Spleen (tissue), 11 donors: ENCODE measurements around the gene NR2F6. TPM values are rescaled to one million over a fixed set of nuclear protein-coding genes. Genes with fewer than 3 reads are reported as not detected.

Source experiments
- DNase-seq: peaks from one replicate; pipeline ENCODE4 v3.0.0-alpha.2; 2020
- H3K27ac ChIP-seq, 8 donors: fragments of 200-600 bp; sonication (generic) in 7 of 8; 1 replicate in 4 of 8; 2 replicates in 4 of 8; pipeline versions ENCODE4 v1.5.0 to v1.8.0; 2016 to 2021; ENCODE audit warnings: inconsistent platforms in 4 of 8, mild to moderate bottlenecking in 4 of 8, moderate library complexity in 1 of 8
- H3K27me3 ChIP-seq, 7 donors: fragments of 200-600 bp; sonication (generic) in 6 of 7; replicated peaks in 1 of 7; 1 replicate in 4 of 7; 2 replicates in 3 of 7; pipeline versions ENCODE4 v1.5.0 to v1.8.0; 2016 to 2021; ENCODE audit warnings: inconsistent platforms in 3 of 7, mild to moderate bottlenecking in 1 of 7
- H3K36me3 ChIP-seq, 6 donors: fragments of 200-600 bp; sonication (generic) in 5 of 6; 1 replicate in 4 of 6; 2 replicates in 2 of 6; pipeline versions ENCODE4 v1.5.0 to v1.8.0; 2016 to 2021; ENCODE audit warnings: inconsistent platforms in 2 of 6
- H3K4me1 ChIP-seq, 6 donors: fragments of 200-600 bp; sonication (generic) in 5 of 6; 1 replicate in 3 of 6; 2 replicates in 3 of 6; pipeline versions ENCODE4 v1.5.0 to v1.8.0; 2016 to 2021; ENCODE audit warnings: inconsistent platforms in 3 of 6
- H3K4me3 ChIP-seq, 8 donors: fragments of 200-600 bp; sonication (generic) in 7 of 8; 1 replicate in 4 of 8; 2 replicates in 4 of 8; pipeline versions ENCODE4 v1.5.0 to v1.8.0; 2016 to 2021; ENCODE audit warnings: inconsistent platforms in 4 of 8, mild to moderate bottlenecking in 4 of 8, moderate library complexity in 2 of 8
- H3K9me3 ChIP-seq, 8 donors: fragments of 200-600 bp; sonication (generic) in 7 of 8; 1 replicate in 4 of 8; 2 replicates in 4 of 8; pipeline versions ENCODE4 v1.5.0 to v1.8.0; 2016 to 2021; ENCODE audit warnings: inconsistent platforms in 4 of 8
- POLR2A ChIP-seq, 3 donors: fragments of 450-650 bp; IDR thresholded peaks; one replicate each; pipeline ENCODE4 v1.5.1; 2017; ENCODE audit warnings: antibody characterized with exemption in 3 of 3, mild to moderate bottlenecking in 1 of 3
- POLR2AphosphoS5 ChIP-seq, 3 donors: sonication (generic); formaldehyde crosslinking; IDR thresholded peaks; one replicate each; pipeline ENCODE4 v1.5.1; 2017; ENCODE audit warnings: antibody characterized with exemption in 3 of 3
- WGBS, 5 donors: extraction: QIAGEN DNeasy Blood & Tissue Kit in 3 of 5; methylation state at CpG; one replicate each; pipeline versions ENCODE4 v1.1.5 to v1.1.7; 2013 to 2018; 5-methylcytosine and 5-hydroxymethylcytosine counted together
- intact Hi-C: fragments of 100-400 bp; cut with DNase I; formaldehyde crosslinking; loops from one replicate; pipeline ENCODE4 v1.15.0; 2023; ENCODE audit warnings: low total_unique reads
- polyA plus RNA-seq, 3 donors: library from polyadenylated mRNA; stranded (reverse); fragments of 200-250 nt; gene quantifications; one replicate each; pipeline ENCODE4 v1.2.1, GENCODE V29; 2013
- total RNA-seq, 7 donors: library from RNA; depleted of rRNA in 3 of 7; stranded (reverse); fragments of >200 nt in 3 of 7; fragmentation: NEBNext Ultra II Directional in 4 of 7; extraction: Animal tissue kit (Norgen Biotek cat#: 25700) in 4 of 7; gene quantifications; one replicate each; pipeline versions ENCODE4 v1.1.0 to v1.2.1, GENCODE V29; 2016 to 2021
- TF ChIP-seq, protein P1 (sequence below), 11 experiments: fragments of 200-600 bp in 7 of 11; fragments of 450-650 bp in 4 of 11; sonication (generic) in 4 of 11; IDR thresholded peaks in 8 of 11; conservative IDR thresholded peaks in 3 of 11; 1 replicate in 7 of 11; 2 replicates in 4 of 11; pipeline versions ENCODE4 v1.4.0 to v1.8.0; 2016 to 2021; ENCODE audit warnings: antibody characterized with exemption in 11 of 11, inconsistent platforms in 4 of 11, mild to moderate bottlenecking in 1 of 11
- donor health status: healthy with polysubstance abuse.
- donor health status: DM: no; HTN: no; CAD: no; lungs with moderate emphysema.
- donor health status: DM: no; HTN: no; CAD: no.
- donor health status: Bipolar disorder and iron deficiency.
- donor health status: healthy.
- donor health status: DM: no; HTN: no; CAD: no.
- donor health status: DM: yes; HTN: yes; CAD: no.

The NR2F6 gene
- total and polyA plus RNA-seq, 10 donors = 6.6 to 15.0 (median 13.0) TPM

DNA sequence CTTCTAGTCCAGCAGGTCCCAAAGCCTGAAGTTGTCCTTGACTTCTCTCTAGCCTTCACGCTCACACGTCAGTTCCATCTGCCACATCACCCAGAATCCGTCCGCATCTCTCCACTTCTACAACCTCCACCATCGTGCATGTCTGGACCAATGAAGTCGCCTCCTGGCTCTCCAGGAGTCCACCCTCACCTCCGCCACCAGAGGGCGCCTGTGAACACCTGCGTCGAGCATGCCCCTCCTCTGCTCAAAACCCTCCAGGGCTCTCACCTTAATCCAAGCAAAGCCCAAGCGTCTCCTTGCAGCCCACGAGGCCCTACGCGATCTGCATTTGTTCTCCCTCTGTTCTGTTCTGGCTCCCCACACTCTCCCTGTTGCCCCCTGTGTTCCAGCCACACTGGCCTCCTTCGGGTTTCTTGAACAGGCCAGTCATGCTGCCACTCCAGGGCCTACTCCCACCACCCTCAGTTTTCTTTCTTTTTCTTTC lies 15.2 kb upstream of the NR2F6 start:
- H3K27me3 ChIP-seq = no peaks in the 10 kb centered on the region
- no peak overlapping the region for H3K4me3 ChIP-seq
- intact Hi-C loops = no loop called here
- H3K9me3 ChIP-seq = peaks cover 0 to 13% (median 4%) of the 10 kb centered on the region in 8 donors
- H3K27ac ChIP-seq = no peak overlapping the region
- peaks cover 0 to 10% (median 0%) of the 10 kb centered on the region in 6 donors for H3K36me3 ChIP-seq
- DNase-seq = peak; percentile 97
- H3K4me1 ChIP-seq = peaks cover 5 to 31% (median 18%) of the 10 kb centered on the region in 6 donors
- 22 to 36% (median 27%) methylated on average over 15 of the region's 15 CpGs for whole genome bisulfite sequencing, 5 donors
- no peak for TF ChIP-seq POLR2A (IDR thresholded peaks at IDR 0.05)
- TF ChIP-seq, protein P1, sequence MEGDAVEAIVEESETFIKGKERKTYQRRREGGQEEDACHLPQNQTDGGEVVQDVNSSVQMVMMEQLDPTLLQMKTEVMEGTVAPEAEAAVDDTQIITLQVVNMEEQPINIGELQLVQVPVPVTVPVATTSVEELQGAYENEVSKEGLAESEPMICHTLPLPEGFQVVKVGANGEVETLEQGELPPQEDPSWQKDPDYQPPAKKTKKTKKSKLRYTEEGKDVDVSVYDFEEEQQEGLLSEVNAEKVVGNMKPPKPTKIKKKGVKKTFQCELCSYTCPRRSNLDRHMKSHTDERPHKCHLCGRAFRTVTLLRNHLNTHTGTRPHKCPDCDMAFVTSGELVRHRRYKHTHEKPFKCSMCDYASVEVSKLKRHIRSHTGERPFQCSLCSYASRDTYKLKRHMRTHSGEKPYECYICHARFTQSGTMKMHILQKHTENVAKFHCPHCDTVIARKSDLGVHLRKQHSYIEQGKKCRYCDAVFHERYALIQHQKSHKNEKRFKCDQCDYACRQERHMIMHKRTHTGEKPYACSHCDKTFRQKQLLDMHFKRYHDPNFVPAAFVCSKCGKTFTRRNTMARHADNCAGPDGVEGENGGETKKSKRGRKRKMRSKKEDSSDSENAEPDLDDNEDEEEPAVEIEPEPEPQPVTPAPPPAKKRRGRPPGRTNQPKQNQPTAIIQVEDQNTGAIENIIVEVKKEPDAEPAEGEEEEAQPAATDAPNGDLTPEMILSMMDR (IDR thresholded peaks at IDR 0.05 in 8 of 11, conservative IDR thresholded peaks at IDR 0.05 in 3 of 11) = peak; percentile 91 to 98 (median 95)
- TF ChIP-seq POLR2AphosphoS5 (IDR thresholded peaks at IDR 0.05) = peak; percentile 23 to 65 (median 48)

DNA sequence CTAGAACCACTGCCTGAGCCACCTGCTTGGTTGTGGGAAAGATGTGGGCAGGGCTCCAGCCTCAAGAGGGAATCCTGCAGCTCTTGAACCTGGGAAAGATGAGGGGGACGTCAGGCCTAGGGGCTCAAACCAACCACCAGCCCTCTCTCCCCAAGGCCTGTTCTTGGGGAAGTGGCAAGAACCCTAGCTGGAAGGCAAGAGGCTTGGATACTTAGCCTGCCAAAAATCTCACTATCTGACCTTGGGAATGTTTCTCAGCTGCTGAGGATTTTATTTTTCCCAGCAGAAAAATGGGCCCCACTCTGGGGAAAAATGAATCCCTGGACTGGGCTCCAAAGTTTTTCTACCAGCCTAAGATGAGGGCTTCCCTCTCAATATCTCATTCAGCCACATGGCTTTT lies 14.2 kb upstream of the NR2F6 start:
- TF ChIP-seq POLR2AphosphoS5 (IDR thresholded peaks at IDR 0.05) = no peak
- TF ChIP-seq, protein P1 (IDR thresholded peaks at IDR 0.05 in 8 of 11, conservative IDR thresholded peaks at IDR 0.05 in 3 of 11) = peak in 1 of 11 experiments; percentile 7
- WGBS, 5 donors = 55 to 83% (median 63%) methylated on average over 1 of the region's 1 CpG

DNA sequence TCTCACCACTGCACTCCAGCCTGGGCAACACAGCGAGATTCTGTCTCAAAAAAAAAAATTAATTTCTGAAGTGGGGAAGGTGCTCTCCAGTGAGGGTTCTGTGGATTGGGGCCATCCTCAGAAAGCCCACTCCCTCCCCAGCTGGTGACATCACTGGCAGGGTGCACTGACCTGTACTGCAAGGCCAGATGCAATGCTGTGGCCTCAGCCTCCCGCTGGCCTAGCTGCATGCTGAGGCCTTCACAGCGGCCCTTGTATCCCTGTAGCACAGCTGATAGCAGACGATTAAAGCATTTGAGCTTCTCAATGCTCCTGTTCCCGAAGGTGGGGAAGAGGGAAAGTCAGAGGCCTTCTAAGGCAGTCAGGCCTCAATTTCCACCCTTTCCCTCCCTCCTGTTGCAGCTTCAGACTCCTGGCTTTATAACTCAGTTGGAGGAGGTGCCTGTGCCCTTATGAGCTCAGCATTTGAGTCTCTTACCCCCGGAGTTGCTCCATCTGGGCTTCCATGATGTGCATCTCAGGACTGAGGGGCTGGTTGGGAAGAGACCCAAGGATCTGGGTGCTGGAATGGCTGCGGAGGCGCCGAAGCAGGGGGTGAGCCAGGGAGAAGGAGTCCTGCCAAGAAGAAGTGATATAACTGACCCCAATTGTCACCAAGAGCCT lies 13.5 kb upstream of the NR2F6 start:
- TF ChIP-seq, protein P1 (IDR thresholded peaks at IDR 0.05 in 8 of 11, conservative IDR thresholded peaks at IDR 0.05 in 3 of 11) = peak in 1 of 11 experiments; percentile 17
- no peak for TF ChIP-seq POLR2AphosphoS5 (IDR thresholded peaks at IDR 0.05)
- TF ChIP-seq POLR2A (IDR thresholded peaks at IDR 0.05) = no peak
- peaks cover 0 to 21% (median 9%) of the 10 kb centered on the region in 6 donors for H3K4me1 ChIP-seq
- intact Hi-C loops = no loop called here
- H3K9me3 ChIP-seq = peaks cover 0 to 13% (median 4%) of the 10 kb centered on the region in 8 donors
- H3K27ac ChIP-seq = no peak overlapping the region
- no peak overlapping the region for H3K4me3 ChIP-seq
- peaks cover 0 to 10% (median 0%) of the 10 kb centered on the region in 6 donors for H3K36me3 ChIP-seq
- 89 to 96% (median 92%) methylated on average over 8 to 9 of the region's 9 CpGs for WGBS, 5 donors
- no peaks in the 10 kb centered on the region for H3K27me3 ChIP-seq
- no peak for DNase-seq

More for the DNA sequence above, 14.2 kb upstream of the NR2F6 start:
- Histone ChIP-seq H3K9me3 (peaks cover 0 to 13% (median 4%) of the 10 kb centered on the region in 8 donors), H3K4me3 (no peak overlapping the region), H3K27me3 (no peaks in the 10 kb centered on the region), H3K36me3 (peaks cover 0 to 10% (median 0%) of the 10 kb centered on the region in 6 donors), H3K4me1 (peaks cover 3 to 27% (median 14%) of the 10 kb centered on the region in 6 donors), H3K27ac (no peak overlapping the region)
- intact Hi-C loops = no loop called here
- DNase-seq = no peak

DNA sequence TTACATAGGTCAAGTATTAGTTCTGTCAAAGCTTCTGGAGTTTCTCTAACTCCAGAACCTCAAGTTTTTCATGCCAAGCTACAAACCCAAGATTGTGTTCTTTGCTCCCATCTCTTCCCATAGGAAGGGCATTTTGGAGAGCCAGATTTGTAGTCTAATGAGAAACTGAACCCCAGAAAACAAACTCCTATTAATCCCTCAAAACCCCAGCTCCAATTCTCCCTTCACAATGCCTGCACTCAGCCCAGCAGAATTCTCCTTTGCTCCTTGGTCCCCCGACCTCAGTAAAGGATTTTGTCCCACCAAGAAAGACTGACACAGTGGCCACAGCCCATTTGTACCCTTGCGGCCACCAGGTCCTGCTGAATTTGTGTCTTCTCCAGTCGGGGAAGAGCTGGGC lies 10.4 kb upstream of the NR2F6 start:
- DNase-seq = no peak
- Histone ChIP-seq H3K27ac (no peak overlapping the region), H3K36me3 (peaks cover 0 to 12% (median 0%) of the 10 kb centered on the region in 6 donors), H3K4me3 (no peak overlapping the region), H3K27me3 (no peaks in the 10 kb centered on the region), H3K9me3 (peaks cover 0 to 13% (median 4%) of the 10 kb centered on the region in 8 donors), H3K4me1 (peaks cover 0 to 7% (median 6%) of the 10 kb centered on the region in 6 donors)
- WGBS, 5 donors = 77 to 90% (median 82%) methylated on average over 3 of the region's 3 CpGs
- intact Hi-C loops = no loop called here
- TF ChIP-seq, protein P1 (IDR thresholded peaks at IDR 0.05 in 8 of 11, conservative IDR thresholded peaks at IDR 0.05 in 3 of 11) = no peak
- TF ChIP-seq POLR2A (IDR thresholded peaks at IDR 0.05) = no peak
- no peak for TF ChIP-seq POLR2AphosphoS5 (IDR thresholded peaks at IDR 0.05)
